Measurements from ENCODE around the gene RPL11. TPM values are rescaled to one million over a fixed set of nuclear protein-coding genes. Genes with fewer than 3 reads are reported as not detected.

RPL11 gene
- total and polyA plus RNA-seq, 10 of the 15 experiments (the other 5 are each of a cell fraction or from before 2014, with no cell fraction given): 968 to 4,611 (median 2,521) TPM

- TF ChIP-seq ZBTB40 (IDR thresholded peaks at IDR 0.05; ENCODE audit: borderline replicate concordance) (peak; percentile 90), ZBED1 (IDR thresholded peaks at IDR 0.05; ENCODE audit: borderline replicate concordance) (peak; percentile 83; the same call in 1 of the 2 replicates), KAT2A (conservative IDR thresholded peaks at IDR 0.05; ENCODE audit: control insufficient read depth, low read depth, low read length) (peak; percentile 59; the same call in 1 of the 2 replicates), STAT1 (conservative IDR thresholded peaks at IDR 0.05) (peak; percentile 71; the same call in 1 of the 2 replicates), ZNF274 (IDR thresholded peaks at IDR 0.05; ENCODE audit: insufficient read depth, insufficient read length) (no peak), NKRF (conservative IDR thresholded peaks at IDR 0.05) (peak; percentile 85), CEBPZ (IDR thresholded peaks at IDR 0.05; ENCODE audit: low read depth, low read length) (peak; percentile 40; the same call in 1 of the 2 replicates), SMAD5 (IDR thresholded peaks at IDR 0.05; ENCODE audit: low read depth) (peak; percentile 98), REST (IDR thresholded peaks at IDR 0.05; ENCODE audit: low read depth, low read length) (peak; percentile 63; the same call in 1 of the 2 replicates), BRCA1 (IDR thresholded peaks at IDR 0.05; ENCODE audit: low read depth, low read length) (no peak), CTCF (IDR thresholded peaks at IDR 0.05 in 2 of 3, conservative IDR thresholded peaks at IDR 0.05 in 1 of 3; ENCODE audit: control insufficient read depth in 2 of 3, extremely low read depth in 1 of 3, insufficient read depth in 1 of 3, low read depth in 3 of 3, low read length in 3 of 3) (peak; percentile 81 to 85 (median 84))
These were observed at the start of gene RPL11 (continued) for GRCh38 chr1:23691499-23692307.

Data from GM12878 (cell line).